Nephron (organoid): ENCODE data around the gene TRPM2.

Source experiments
- H3K27ac Mint-ChIP-seq, 3 experiments: 2 replicates each; pipeline ENCODE4 v1.8.0; 2020; ENCODE audit warnings: mixed read lengths in 3 of 3, mild to moderate bottlenecking in 2 of 3, moderate library complexity in 1 of 3
- H3K27me3 Mint-ChIP-seq: 2 replicates; pipeline ENCODE4 v1.8.0; 2021; ENCODE audit warnings: low read depth, mild to moderate bottlenecking, moderate library complexity, mixed read lengths
- H3K36me3 Mint-ChIP-seq: 2 replicates; pipeline ENCODE4 v1.8.0; 2020; ENCODE audit warnings: low read depth, mixed read lengths
- H3K4me1 Mint-ChIP-seq: 2 replicates; pipeline ENCODE4 v1.8.0; 2020; ENCODE audit warnings: mixed read lengths
- H3K4me3 Mint-ChIP-seq, 3 experiments: 2 replicates each; pipeline ENCODE4 v1.8.0; 2020; ENCODE audit warnings: mild to moderate bottlenecking in 3 of 3, mixed read lengths in 3 of 3, moderate library complexity in 2 of 3
- H3K9me3 Mint-ChIP-seq: 2 replicates; pipeline ENCODE4 v1.8.0; 2020; ENCODE audit warnings: mixed read lengths
- TF ChIP-seq, protein P1 (sequence below), 3 experiments: fragments of 200-600 bp; sonication (generic); IDR thresholded peaks; one replicate each; pipeline ENCODE4 v1.5.0; 2021; ENCODE audit warnings: antibody characterized with exemption in 3 of 3; ENCODE audit not compliant: unreplicated experiment in 3 of 3

TRPM2 gene

DNA sequence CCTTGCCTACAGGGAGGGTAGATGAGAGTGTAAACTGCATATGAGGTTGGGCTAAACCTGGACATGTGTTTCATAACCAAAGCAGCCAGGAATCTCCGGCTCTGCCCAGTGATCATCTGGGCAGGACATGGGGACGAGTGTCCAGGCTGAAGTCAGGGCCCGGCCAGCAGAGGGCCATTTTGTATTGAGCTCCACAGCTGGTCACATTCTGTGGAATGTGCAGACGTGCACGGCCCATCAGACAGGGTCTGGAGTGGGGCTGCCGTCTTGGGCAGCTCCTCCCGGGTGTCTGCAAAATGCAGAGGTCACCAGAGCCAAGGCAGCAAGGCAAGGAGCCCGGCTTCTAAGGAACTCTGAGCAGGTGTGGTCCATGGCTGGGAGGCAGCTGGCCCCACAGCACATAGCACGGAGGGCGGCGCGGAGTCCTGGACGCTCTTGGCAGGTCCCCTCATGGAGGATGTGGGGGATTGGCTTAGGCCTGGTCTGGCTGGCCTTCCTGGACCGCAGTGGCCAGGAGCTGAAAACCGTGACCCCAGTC, 108.1 kb downstream of the TRPM2 start:
- Mint-ChIP-seq H3K4me3 (no peak overlapping the region), H3K27me3 (peaks cover 10% of the 10 kb centered on the region), H3K27ac (peak overlapping the region in 1 of 3 experiments; percentile 16), H3K4me1 (peaks cover 20% of the 10 kb centered on the region), H3K9me3 (no peaks in the 10 kb centered on the region), H3K36me3 (peaks cover 9% of the 10 kb centered on the region)
- TF ChIP-seq, protein P1, sequence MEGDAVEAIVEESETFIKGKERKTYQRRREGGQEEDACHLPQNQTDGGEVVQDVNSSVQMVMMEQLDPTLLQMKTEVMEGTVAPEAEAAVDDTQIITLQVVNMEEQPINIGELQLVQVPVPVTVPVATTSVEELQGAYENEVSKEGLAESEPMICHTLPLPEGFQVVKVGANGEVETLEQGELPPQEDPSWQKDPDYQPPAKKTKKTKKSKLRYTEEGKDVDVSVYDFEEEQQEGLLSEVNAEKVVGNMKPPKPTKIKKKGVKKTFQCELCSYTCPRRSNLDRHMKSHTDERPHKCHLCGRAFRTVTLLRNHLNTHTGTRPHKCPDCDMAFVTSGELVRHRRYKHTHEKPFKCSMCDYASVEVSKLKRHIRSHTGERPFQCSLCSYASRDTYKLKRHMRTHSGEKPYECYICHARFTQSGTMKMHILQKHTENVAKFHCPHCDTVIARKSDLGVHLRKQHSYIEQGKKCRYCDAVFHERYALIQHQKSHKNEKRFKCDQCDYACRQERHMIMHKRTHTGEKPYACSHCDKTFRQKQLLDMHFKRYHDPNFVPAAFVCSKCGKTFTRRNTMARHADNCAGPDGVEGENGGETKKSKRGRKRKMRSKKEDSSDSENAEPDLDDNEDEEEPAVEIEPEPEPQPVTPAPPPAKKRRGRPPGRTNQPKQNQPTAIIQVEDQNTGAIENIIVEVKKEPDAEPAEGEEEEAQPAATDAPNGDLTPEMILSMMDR (IDR thresholded peaks at IDR 0.05; ENCODE audit: unreplicated experiment in 3 of 3), result peak; percentile 18 to 48 (median 30)

DNA sequence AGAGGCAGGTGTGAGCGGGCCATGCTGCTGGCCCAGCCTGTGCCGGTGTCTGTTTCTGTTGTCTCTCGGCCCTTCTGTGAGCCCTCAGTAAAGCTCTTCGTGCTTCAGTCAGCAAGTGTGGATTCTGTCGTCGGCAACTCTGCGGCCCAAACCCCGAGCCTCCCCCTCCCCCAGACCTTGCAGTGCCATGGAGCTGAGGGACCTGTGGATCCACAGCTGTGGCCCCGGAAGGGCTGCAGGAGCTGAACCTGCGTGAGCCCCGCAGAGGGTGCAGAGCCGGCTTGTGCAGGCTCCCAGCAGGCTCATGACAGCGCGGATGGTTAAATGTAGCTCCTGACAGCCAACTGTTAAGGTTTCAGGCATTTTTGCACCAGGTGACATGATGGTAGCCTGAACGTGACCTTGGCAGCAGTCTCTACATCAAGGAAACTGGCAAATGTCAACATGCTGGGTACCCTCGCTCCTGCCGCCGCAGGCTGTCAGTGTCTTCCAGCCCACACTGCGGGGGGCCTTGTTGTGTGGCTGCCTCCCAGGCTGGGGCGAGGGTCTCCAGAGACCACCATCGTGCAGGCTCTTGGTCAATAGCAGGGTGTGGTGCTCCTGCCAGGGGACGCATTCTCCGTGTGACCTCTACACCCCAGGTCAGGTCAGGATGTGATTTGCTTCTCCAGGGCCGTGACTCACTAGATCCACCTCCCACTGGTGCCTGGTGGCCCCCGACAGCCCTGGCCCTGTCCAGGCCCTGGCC, 108.8 kb downstream of the TRPM2 start:
- TF ChIP-seq, protein P1 (IDR thresholded peaks at IDR 0.05; ENCODE audit: unreplicated experiment in 3 of 3), result no peak
- Mint-ChIP-seq H3K9me3 (no peaks in the 10 kb centered on the region), H3K27me3 (peaks cover 15% of the 10 kb centered on the region), H3K4me3 (no peak overlapping the region), H3K4me1 (peaks cover 20% of the 10 kb centered on the region), H3K27ac (peak overlapping the region in 1 of 3 experiments; percentile 16), H3K36me3 (peaks cover 9% of the 10 kb centered on the region)

DNA sequence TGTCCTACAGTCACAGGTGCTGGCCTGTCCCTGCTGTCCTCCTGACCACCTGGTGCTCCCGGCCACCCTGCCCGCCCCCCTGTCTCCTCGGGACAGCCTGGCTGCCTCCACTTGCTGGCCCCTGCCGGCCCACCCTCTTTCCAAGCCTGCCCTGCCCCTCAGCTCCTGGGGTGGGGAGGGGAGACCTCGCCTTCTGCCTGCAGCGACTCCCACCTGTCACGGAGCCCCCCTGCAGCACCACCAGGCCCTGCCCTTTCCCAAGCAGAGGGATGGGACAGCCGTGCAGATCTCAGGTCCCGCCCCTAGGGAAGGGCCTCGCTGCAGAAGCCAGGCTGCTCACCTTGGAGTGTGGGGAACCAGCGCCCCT, 109.4 kb downstream of the TRPM2 start:
- peaks cover 20% of the 10 kb centered on the region for H3K4me1 Mint-ChIP-seq
- peaks cover 9% of the 10 kb centered on the region for H3K36me3 Mint-ChIP-seq
- H3K9me3 Mint-ChIP-seq, result no peaks in the 10 kb centered on the region

DNA sequence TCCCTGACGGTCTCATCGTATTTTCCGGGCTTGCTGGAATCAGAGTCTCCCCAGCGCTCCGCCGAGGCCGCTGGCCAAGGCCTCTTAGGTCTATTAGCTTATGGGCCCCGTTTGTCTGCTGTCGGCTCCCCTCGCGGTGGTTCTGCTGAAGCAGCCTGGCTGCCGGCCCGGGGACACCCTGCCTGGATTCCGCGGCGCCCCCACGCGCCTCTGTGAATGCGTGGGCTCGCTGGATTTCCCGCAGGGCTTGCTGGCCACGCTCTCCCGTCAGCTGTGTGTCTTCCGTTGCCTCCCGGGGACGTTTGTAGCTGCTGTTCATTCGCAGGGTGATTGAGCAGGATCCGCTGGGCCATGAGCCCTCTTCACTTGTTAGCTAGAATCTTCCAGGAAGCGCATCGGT, 110.3 kb downstream of the TRPM2 start:
- Mint-ChIP-seq H3K27ac (peak overlapping the region; percentile 41 to 76 (median 71)), H3K9me3 (no peaks in the 10 kb centered on the region), H3K4me3 (peak overlapping the region; percentile 44 to 79 (median 66)), H3K4me1 (peaks cover 20% of the 10 kb centered on the region), H3K27me3 (peaks cover 11% of the 10 kb centered on the region), H3K36me3 (peaks cover 5% of the 10 kb centered on the region)
- TF ChIP-seq, protein P1 (IDR thresholded peaks at IDR 0.05; ENCODE audit: unreplicated experiment in 3 of 3), result no peak

More for the DNA sequence above, 109.4 kb downstream of the TRPM2 start:
- TF ChIP-seq, protein P1 (IDR thresholded peaks at IDR 0.05; ENCODE audit: unreplicated experiment in 3 of 3), result no peak
- no peak overlapping the region for H3K4me3 Mint-ChIP-seq
- H3K27ac Mint-ChIP-seq, result no peak overlapping the region
- H3K27me3 Mint-ChIP-seq, result peaks cover 11% of the 10 kb centered on the region

DNA sequence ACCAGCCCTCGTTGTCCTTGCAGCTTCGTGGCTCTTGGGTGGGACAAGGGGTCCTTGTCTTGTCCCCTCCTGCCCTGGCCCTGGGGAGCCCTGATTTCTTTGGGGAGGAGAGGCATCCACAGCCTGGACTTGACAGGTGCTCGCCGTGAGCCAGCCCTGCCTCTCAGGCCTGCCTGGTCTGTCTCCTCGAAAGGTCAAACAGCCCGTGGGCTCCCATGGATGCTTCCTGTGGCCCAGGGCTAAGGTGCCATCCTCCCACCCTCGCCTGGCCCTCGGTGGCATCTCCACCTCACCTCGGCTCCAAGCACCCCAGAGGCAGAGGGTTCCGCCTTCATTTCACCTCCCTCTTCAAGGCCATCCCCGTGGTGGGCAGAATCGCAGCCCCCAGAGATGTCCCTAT, 110.9 kb downstream of the TRPM2 start:
- Mint-ChIP-seq H3K27me3 (peaks cover 11% of the 10 kb centered on the region), H3K4me1 (peaks cover 20% of the 10 kb centered on the region), H3K27ac (no peak overlapping the region), H3K4me3 (no peak overlapping the region), H3K36me3 (peaks cover 4% of the 10 kb centered on the region), H3K9me3 (no peaks in the 10 kb centered on the region)
- TF ChIP-seq, protein P1 (IDR thresholded peaks at IDR 0.05; ENCODE audit: unreplicated experiment in 3 of 3), result no peak
